Right lobe of liver (tissue), 4 donors: ENCODE data around the gene EEIG1.

Experiments used
- POLR2A ChIP-seq: fragments of 450-650 bp; IDR thresholded peaks from one replicate; pipeline ENCODE4 v1.6.1; 2017; ENCODE audit warnings: antibody characterized with exemption, mild to moderate bottlenecking
- TF ChIP-seq, protein P1 (sequence below), 4 donors: fragments of 200-600 bp in 3 of 4; fragments of 450-650 bp in 1 of 4; IDR thresholded peaks; one replicate each; pipeline versions ENCODE4 v1.5.1 to v1.8.0; 2016 to 2022; ENCODE audit warnings: antibody characterized with exemption in 4 of 4, mild to moderate bottlenecking in 2 of 4
- donor health status: DM: no; HTN: no; CAD: no.
- donor health status: DM: no; HTN: no; CAD: no.
- donor health status: DM: no; HTN: yes; CAD: no.

DNA sequence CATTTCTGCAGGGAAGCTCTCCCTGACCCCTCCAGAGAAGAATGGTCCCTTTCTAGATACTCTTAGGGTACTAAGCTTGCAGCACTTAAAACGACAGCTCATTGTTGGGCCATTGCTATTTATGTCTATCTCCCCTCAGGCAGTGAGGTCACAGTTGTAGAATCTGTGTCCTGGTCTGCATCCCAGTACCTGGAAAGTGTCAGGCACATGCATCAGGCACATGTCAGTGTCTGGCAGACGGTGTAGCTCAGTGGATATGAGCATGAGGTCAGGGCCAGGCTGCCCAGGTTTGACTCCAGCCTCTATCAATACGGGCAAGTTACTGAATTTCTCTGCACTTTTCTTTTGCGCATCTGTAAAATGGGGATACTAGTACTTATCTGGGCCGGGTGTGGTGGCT, 22.2 kb upstream of the EEIG1 start:
- TF ChIP-seq, protein P1, sequence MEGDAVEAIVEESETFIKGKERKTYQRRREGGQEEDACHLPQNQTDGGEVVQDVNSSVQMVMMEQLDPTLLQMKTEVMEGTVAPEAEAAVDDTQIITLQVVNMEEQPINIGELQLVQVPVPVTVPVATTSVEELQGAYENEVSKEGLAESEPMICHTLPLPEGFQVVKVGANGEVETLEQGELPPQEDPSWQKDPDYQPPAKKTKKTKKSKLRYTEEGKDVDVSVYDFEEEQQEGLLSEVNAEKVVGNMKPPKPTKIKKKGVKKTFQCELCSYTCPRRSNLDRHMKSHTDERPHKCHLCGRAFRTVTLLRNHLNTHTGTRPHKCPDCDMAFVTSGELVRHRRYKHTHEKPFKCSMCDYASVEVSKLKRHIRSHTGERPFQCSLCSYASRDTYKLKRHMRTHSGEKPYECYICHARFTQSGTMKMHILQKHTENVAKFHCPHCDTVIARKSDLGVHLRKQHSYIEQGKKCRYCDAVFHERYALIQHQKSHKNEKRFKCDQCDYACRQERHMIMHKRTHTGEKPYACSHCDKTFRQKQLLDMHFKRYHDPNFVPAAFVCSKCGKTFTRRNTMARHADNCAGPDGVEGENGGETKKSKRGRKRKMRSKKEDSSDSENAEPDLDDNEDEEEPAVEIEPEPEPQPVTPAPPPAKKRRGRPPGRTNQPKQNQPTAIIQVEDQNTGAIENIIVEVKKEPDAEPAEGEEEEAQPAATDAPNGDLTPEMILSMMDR (IDR thresholded peaks at IDR 0.05) = no peak
- no peak for TF ChIP-seq POLR2A
